ENCODE measurements around the gene ADGRL4. TPM values are rescaled to one million over a fixed set of nuclear protein-coding genes. Genes with fewer than 3 reads are reported as not detected.

Gene ADGRL4
- polyA plus RNA-seq, 1 experiment, result 16.6 TPM

DNA sequence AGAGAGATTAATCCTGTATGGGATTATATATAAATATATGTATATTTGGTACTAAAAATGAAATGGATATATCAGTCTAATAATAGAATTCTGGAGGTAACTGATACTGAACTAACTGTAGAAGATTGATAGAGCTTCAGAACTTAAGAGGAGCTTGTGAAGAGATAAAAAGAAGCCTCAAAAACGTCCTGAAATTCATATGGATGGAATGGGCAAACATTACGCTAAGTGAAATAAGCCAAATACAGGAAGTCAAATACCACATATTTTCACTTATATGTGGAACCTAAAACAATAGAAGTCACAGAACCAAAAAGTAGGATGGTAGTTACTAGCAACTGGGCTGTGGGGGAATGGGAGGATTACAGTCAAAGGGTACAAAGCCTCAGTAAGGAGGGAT lies 36.0 kb upstream of the ADGRL4 start:
- Histone ChIP-seq H3K27ac (ENCODE audit: low read depth, low read length) (no peak overlapping the region), H3K4me3 (ENCODE audit: low read depth, low read length) (no peak overlapping the region)

DNA sequence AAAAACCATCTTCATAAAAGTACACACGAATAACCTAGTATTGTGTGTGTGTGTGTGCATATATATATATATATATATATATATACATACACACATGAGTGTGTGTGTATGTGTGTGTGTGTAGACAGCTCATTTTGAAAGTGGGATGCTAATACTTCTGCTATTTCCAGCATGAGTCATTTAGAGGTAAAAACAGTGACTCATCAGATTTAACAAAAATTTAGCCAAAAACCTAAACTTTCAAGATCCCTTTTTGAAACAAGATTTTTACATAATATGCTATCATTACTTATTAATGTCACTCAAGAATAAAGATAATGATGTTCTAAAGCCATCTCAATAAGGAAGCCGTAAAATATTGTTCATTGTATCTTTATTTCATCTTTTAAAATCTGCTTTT lies 35.6 kb upstream of the ADGRL4 start:
- no peak overlapping the region for H3K27ac ChIP-seq (ENCODE audit: low read depth, low read length)
- H3K27me3 ChIP-seq (ENCODE audit: control insufficient read depth, insufficient read depth, low read length), result no peaks in the 10 kb centered on the region
- ChIA-PET CTCF (no interaction called here), POLR2A (no interaction called here)
- no peak overlapping the region for H3K4me3 ChIP-seq (ENCODE audit: low read depth, low read length)
- TF ChIP-seq, protein P1, sequence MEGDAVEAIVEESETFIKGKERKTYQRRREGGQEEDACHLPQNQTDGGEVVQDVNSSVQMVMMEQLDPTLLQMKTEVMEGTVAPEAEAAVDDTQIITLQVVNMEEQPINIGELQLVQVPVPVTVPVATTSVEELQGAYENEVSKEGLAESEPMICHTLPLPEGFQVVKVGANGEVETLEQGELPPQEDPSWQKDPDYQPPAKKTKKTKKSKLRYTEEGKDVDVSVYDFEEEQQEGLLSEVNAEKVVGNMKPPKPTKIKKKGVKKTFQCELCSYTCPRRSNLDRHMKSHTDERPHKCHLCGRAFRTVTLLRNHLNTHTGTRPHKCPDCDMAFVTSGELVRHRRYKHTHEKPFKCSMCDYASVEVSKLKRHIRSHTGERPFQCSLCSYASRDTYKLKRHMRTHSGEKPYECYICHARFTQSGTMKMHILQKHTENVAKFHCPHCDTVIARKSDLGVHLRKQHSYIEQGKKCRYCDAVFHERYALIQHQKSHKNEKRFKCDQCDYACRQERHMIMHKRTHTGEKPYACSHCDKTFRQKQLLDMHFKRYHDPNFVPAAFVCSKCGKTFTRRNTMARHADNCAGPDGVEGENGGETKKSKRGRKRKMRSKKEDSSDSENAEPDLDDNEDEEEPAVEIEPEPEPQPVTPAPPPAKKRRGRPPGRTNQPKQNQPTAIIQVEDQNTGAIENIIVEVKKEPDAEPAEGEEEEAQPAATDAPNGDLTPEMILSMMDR (IDR thresholded peaks at IDR 0.05; ENCODE audit: low read depth, low read length), result no peak
- peak; percentile 41 for DNase-seq (ENCODE audit: low read depth, low spot score)
- peaks cover 8% of the 10 kb centered on the region for H3K9me3 ChIP-seq (ENCODE audit: control insufficient read depth, insufficient read depth, low read length)

More for the DNA sequence above, 36.0 kb upstream of the ADGRL4 start:
- no peaks in the 10 kb centered on the region for H3K27me3 ChIP-seq (ENCODE audit: control insufficient read depth, insufficient read depth, low read length)
- TF ChIP-seq, protein P1 (IDR thresholded peaks at IDR 0.05; ENCODE audit: low read depth, low read length), result no peak
- peaks cover 4% of the 10 kb centered on the region for H3K9me3 ChIP-seq (ENCODE audit: control insufficient read depth, insufficient read depth, low read length)
- ChIA-PET POLR2A (no interaction called here), CTCF (no interaction called here)
- no peak for DNase-seq (ENCODE audit: low read depth, low spot score)

DNA sequence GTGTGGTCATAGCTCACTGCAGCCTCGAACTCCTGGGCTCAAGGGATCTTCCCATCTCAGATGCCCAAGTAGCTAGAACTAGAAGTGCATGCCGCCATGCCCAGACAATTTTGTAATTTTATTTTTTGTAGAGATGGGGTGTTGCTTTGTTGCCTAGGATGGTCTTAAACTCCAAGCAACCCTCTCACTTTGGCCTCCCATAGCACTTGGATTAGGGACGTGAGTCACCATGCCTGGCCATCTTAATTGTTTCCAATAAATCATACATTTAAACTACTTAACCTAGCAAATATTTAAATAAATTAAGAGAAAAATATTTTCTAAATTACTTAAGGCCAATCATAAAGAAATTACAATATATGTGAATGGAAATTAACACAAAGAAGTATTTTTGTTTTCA lies 35.1 kb upstream of the ADGRL4 start:
- H3K27ac ChIP-seq (ENCODE audit: low read depth, low read length), result no peak overlapping the region
- CTCF ChIA-PET, result no interaction called here
- H3K27me3 ChIP-seq (ENCODE audit: control insufficient read depth, insufficient read depth, low read length), result no peaks in the 10 kb centered on the region
- TF ChIP-seq, protein P1 (IDR thresholded peaks at IDR 0.05; ENCODE audit: low read depth, low read length), result no peak
- DNase-seq (ENCODE audit: low read depth, low spot score), result no peak
- no peak overlapping the region for H3K4me3 ChIP-seq (ENCODE audit: low read depth, low read length)
- POLR2A ChIA-PET, result no interaction called here
- peaks cover 13% of the 10 kb centered on the region for H3K9me3 ChIP-seq (ENCODE audit: control insufficient read depth, insufficient read depth, low read length)

DNA sequence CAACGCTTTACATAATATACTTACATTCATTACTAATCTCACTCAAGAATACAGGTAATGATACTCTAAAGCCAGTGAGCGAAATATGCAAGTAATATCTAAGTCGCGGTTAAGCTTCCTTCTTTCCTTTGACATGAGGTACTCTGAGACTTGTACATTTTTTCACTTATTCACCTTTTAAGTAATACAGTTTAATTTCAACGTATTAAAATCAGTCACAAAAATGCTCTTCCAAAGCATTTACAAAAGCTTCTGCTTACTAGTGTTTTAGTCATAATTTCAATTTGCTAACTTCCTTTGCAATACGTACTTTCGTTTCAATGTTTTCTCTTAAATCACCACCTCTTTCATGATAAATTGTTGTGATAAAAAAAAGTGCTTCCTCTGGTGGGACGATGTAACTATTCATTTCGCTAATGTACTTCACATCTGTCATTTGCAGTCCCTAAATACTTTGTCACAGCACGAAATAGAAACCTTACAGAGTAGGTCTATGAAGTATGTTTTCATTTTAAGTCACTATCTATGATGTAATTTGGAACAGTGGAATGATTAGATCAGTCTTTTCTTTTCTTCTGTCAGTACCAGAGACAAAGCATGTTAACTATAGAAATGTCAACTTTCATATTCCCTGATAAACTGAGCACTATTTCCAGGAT lies 34.0 kb upstream of the ADGRL4 start:
- peak overlapping the region; percentile 52 for H3K4me3 ChIP-seq (ENCODE audit: low read depth, low read length)
- POLR2A ChIA-PET, result no interaction called here
- DNase-seq (ENCODE audit: low read depth, low spot score), result no peak
- no peak overlapping the region for H3K27ac ChIP-seq (ENCODE audit: low read depth, low read length)
- no peaks in the 10 kb centered on the region for H3K27me3 ChIP-seq (ENCODE audit: control insufficient read depth, insufficient read depth, low read length)
- CTCF ChIA-PET, result no interaction called here
- TF ChIP-seq, protein P1 (IDR thresholded peaks at IDR 0.05; ENCODE audit: low read depth, low read length), result no peak
- peaks cover 13% of the 10 kb centered on the region for H3K9me3 ChIP-seq (ENCODE audit: control insufficient read depth, insufficient read depth, low read length)

DNA sequence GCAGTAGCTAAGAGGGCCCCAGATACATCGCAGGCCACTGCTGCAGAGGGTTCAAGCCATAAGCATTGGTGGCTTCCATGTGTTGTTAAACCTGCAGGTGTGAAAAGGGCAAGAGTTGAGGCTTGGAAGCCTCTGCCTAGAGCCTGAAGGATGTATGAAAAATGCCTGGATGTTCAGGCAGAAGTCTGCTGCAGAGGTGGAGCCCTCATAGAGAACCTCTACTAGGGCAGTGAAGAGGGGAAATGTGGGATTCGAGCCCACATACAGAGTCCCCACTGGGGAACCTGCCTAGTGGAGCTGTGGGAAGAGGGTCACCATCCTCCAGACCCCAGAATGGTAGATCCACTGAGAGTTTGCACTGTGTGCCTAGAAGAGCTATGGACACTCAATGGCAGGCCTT lies 30.6 kb upstream of the ADGRL4 start:
- CTCF ChIA-PET, result no interaction called here

More for the DNA sequence above, 30.6 kb upstream of the ADGRL4 start:
- no peak overlapping the region for H3K27ac ChIP-seq (ENCODE audit: low read depth, low read length)
- TF ChIP-seq, protein P1 (IDR thresholded peaks at IDR 0.05; ENCODE audit: low read depth, low read length), result no peak
- POLR2A ChIA-PET, result no interaction called here
- DNase-seq (ENCODE audit: low read depth, low spot score), result no peak
- H3K9me3 ChIP-seq (ENCODE audit: control insufficient read depth, insufficient read depth, low read length), result peaks cover 9% of the 10 kb centered on the region
- H3K4me3 ChIP-seq (ENCODE audit: low read depth, low read length), result no peak overlapping the region
- H3K27me3 ChIP-seq (ENCODE audit: control insufficient read depth, insufficient read depth, low read length), result no peaks in the 10 kb centered on the region

Measured in AG04450 (cell line).